IMR-90 (cell line): Measurements from ENCODE around the gene GORASP1. TPM values are rescaled to one million over a fixed set of nuclear protein-coding genes. Genes with fewer than 3 reads are reported as not detected.

Experiments used
- ATAC-seq: fragments of 200-7000 bp; cut with Tn5 transposase; 2 replicates; pipeline ENCODE4 v1.9.1; 2020; ENCODE audit warnings: low read depth, mild to moderate bottlenecking, moderate library complexity
- BruUV-seq: library from RNA; stranded (reverse); fragments of 400-500 nt; replicated peaks from 2 replicates; lab custom pipeline; 2021; lab: Mats Ljungman, UMichigan
- CTCF ChIA-PET: fragments of 300-600 bp; formaldehyde crosslinking; extraction: SDS; loops from one replicate; lab custom pipeline; 2021; ENCODE audit warnings: antibody characterized with exemption; lab: Yijun Ruan, JAX
- POLR2A ChIA-PET: fragments of 300-600 bp; sonication (Branson Sonifier 250); formaldehyde crosslinking; loops from one replicate; lab custom pipeline; 2022; ENCODE audit warnings: antibody characterized with exemption; ENCODE audit not compliant: unreplicated experiment; lab: Charles Lee
- DNase-seq: peaks from one replicate; pipeline ENCODE4 v3.0.0; 2013
- H2AFZ ChIP-seq: replicated peaks from 2 replicates; pipeline ENCODE3; 2013; ENCODE audit warnings: low read length, mild to moderate bottlenecking; ENCODE audit not compliant: poor library complexity
- H2AK5ac ChIP-seq: 2 replicates; pipeline ENCODE4 v1.6.1; 2013; ENCODE audit warnings: low read depth, low read length, inconsistent platforms
- H2AK9ac ChIP-seq: replicated peaks from 2 replicates; pipeline ENCODE3; 2013; ENCODE audit warnings: mild to moderate bottlenecking, low read depth, low read length, moderate library complexity; ENCODE audit not compliant: poor library complexity
- H2BK120ac ChIP-seq: 2 replicates; pipeline ENCODE4 v1.6.1; 2013; ENCODE audit warnings: low read depth, low read length, inconsistent platforms
- H2BK15ac ChIP-seq: 3 replicates; pipeline ENCODE4 v1.6.1; 2013; ENCODE audit warnings: low read depth, low read length, inconsistent platforms
- H2BK20ac ChIP-seq: 2 replicates; pipeline ENCODE4 v1.6.1; 2013; ENCODE audit warnings: low read depth, mild to moderate bottlenecking, inconsistent platforms, low read length, moderate library complexity
- H2BK5ac ChIP-seq: 2 replicates; pipeline ENCODE4 v1.6.1; 2013; ENCODE audit warnings: mild to moderate bottlenecking, low read depth, low read length, inconsistent platforms; ENCODE audit not compliant: poor library complexity, severe bottlenecking
- H3K14ac ChIP-seq: replicated peaks from 2 replicates; pipeline ENCODE4 v1.6.1; 2013; ENCODE audit warnings: low read depth, low read length, inconsistent platforms
- H3K18ac ChIP-seq: 2 replicates; pipeline ENCODE4 v1.6.1; 2013; ENCODE audit warnings: low read depth, low read length, control low read depth
- H3K23ac ChIP-seq: 2 replicates; pipeline ENCODE4 v1.6.1; 2013; ENCODE audit warnings: low read depth, low read length, inconsistent platforms
- H3K27ac ChIP-seq: 2 replicates; pipeline ENCODE4 v1.5.1; 2013; ENCODE audit warnings: mild to moderate bottlenecking, control low read depth, low read length; ENCODE audit not compliant: insufficient read depth
- H3K27me3 ChIP-seq: 2 replicates; pipeline ENCODE4 v1.6.1; 2013; ENCODE audit warnings: low read length; ENCODE audit not compliant: control insufficient read depth, insufficient read depth
- H3K36me3 ChIP-seq: 2 replicates; pipeline ENCODE4 v1.6.1; 2013; ENCODE audit warnings: low read length, mixed read lengths; ENCODE audit not compliant: control insufficient read depth, insufficient read depth
- H3K4ac ChIP-seq: 2 replicates; pipeline ENCODE4 v1.6.1; 2013; ENCODE audit warnings: low read depth, low read length, inconsistent platforms
- H3K4me1 ChIP-seq: 2 replicates; pipeline ENCODE4 v1.6.1; 2013; ENCODE audit warnings: low read length, mixed read lengths; ENCODE audit not compliant: control insufficient read depth, insufficient read depth
- H3K4me2 ChIP-seq: 2 replicates; pipeline ENCODE4 v1.6.1; 2013; ENCODE audit warnings: low read depth, mild to moderate bottlenecking, control low read depth, low read length, moderate library complexity
- H3K4me3 ChIP-seq: 2 replicates; pipeline ENCODE4 v1.5.1; 2013; ENCODE audit warnings: low read depth, mild to moderate bottlenecking, control low read depth, low read length, moderate library complexity; ENCODE audit not compliant: insufficient read depth
- H3K56ac ChIP-seq: 2 replicates; pipeline ENCODE4 v1.6.1; 2013; ENCODE audit warnings: low read length, inconsistent platforms; ENCODE audit not compliant: insufficient read depth; ENCODE audit errors: extremely low read depth
- H3K79me1 ChIP-seq, 2 experiments: 2 replicates each; pipeline ENCODE4 v1.6.1; 2013; ENCODE audit warnings: low read length in 2 of 2, inconsistent platforms in 1 of 2, low read depth in 1 of 2
- H3K9ac ChIP-seq: 2 replicates; pipeline ENCODE4 v1.6.1; 2013; ENCODE audit warnings: low read depth, low read length, control low read depth
- H3K9me1 ChIP-seq: 2 replicates; pipeline ENCODE4 v1.6.1; 2013; ENCODE audit warnings: low read length, inconsistent platforms; ENCODE audit not compliant: insufficient read depth
- H3K9me3 ChIP-seq: 2 replicates; pipeline ENCODE4 v1.6.1; 2013; ENCODE audit warnings: low read length; ENCODE audit not compliant: control insufficient read depth, insufficient read depth
- H4K20me1 ChIP-seq: 2 replicates; pipeline ENCODE4 v1.6.1; 2013; ENCODE audit warnings: low read length, inconsistent platforms; ENCODE audit not compliant: insufficient read depth
- H4K5ac ChIP-seq: 2 replicates; pipeline ENCODE4 v1.6.1; 2013; ENCODE audit warnings: mild to moderate bottlenecking, low read depth, low read length, control low read depth
- H4K8ac ChIP-seq, 2 experiments: 2 replicates each; pipeline ENCODE4 v1.6.1; 2013; ENCODE audit warnings: low read depth in 2 of 2, low read length in 2 of 2, control low read depth in 1 of 2, inconsistent platforms in 1 of 2
- H4K91ac ChIP-seq: 2 replicates; pipeline ENCODE4 v1.6.1; 2013; ENCODE audit warnings: low read depth, low read length, inconsistent platforms; ENCODE audit not compliant: insufficient read depth
- BHLHE40 ChIP-seq: fragments of 150-350 bp; IDR thresholded peaks from 2 replicates; pipeline ENCODE4 v1.6.1; 2016; ENCODE audit warnings: mild to moderate bottlenecking, low read depth, low read length
- CTCF ChIP-seq: conservative IDR thresholded peaks from 2 replicates; pipeline ENCODE4 v1.5.1; 2012; ENCODE audit warnings: mild to moderate bottlenecking, low read depth, low read length, improper control_type of control experiment
- FOS ChIP-seq: fragments of 150-350 bp; IDR thresholded peaks from 2 replicates; pipeline ENCODE4 v1.6.1; 2016; ENCODE audit warnings: low read depth, low read length
- MAFK ChIP-seq: IDR thresholded peaks from 2 replicates; pipeline ENCODE4 v1.6.1; 2012; ENCODE audit warnings: low read depth, low read length, improper control_type of control experiment
- NFE2L2 ChIP-seq: fragments of 150-350 bp; IDR thresholded peaks from 2 replicates; pipeline ENCODE4 v1.6.1; 2016; ENCODE audit warnings: low read depth, mild to moderate bottlenecking, low read length
- POLR2A ChIP-seq: IDR thresholded peaks from 2 replicates; pipeline ENCODE4 v1.6.1; 2012; ENCODE audit warnings: mild to moderate bottlenecking, low read depth, low read length
- RAD21 ChIP-seq: IDR thresholded peaks from 2 replicates; pipeline ENCODE4 v1.6.1; 2012; ENCODE audit warnings: low read length, improper control_type of control experiment
- RCOR1 ChIP-seq: IDR thresholded peaks from 2 replicates; pipeline ENCODE4 v1.6.1; 2012; ENCODE audit warnings: mild to moderate bottlenecking, low read length, improper control_type of control experiment; ENCODE audit not compliant: insufficient replicate concordance
- WGBS, 2 experiments: methylation state at CpG; one replicate each; pipeline versions ENCODE4 v1.1.5 to v1.1.7; 2013; ENCODE audit warnings: missing lambda C conversion rate in 2 of 2; ENCODE audit not compliant: insufficient read length in 1 of 2; ENCODE audit errors: extremely low coverage in 2 of 2; 5-methylcytosine and 5-hydroxymethylcytosine counted together
- dilution Hi-C: fragments of 300-500 bp; cut with HindIII; formaldehyde crosslinking; loops from one replicate; pipeline ENCODE4 v1.14.3; 2018; ENCODE audit warnings: low sequenced_read_pairs; ENCODE audit not compliant: unreplicated experiment
- in situ Hi-C: fragments of 300-500 bp; cut with MboI; formaldehyde crosslinking; loops from 3 replicates; pipeline ENCODE4 v1.14.3; 2019; ENCODE audit warnings: low sequenced_read_pairs, inconsistent platforms, mixed read lengths
- intact Hi-C: fragments of 100-400 bp; cut with micrococcal nuclease; formaldehyde crosslinking; loops from 2 replicates; pipeline ENCODE4 v1.10.0; 2022
- polyA plus RNA-seq, 3 experiments: library from polyadenylated mRNA; depleted of rRNA; stranded (reverse); fragments of >200 nt; gene quantifications; 2 replicates each; pipeline ENCODE4 v1.2.3, GENCODE V29; 2012; ENCODE audit warnings: low replicate concordance in 1 of 3
- total RNA-seq: library from RNA; depleted of rRNA; stranded (reverse); fragments of >200 nt; gene quantifications from 2 replicates; pipeline ENCODE4 v1.2.3, GENCODE V29; 2012
- TF ChIP-seq, protein P1 (sequence below): fragments of 150-350 bp; IDR thresholded peaks from 2 replicates; pipeline ENCODE4 v1.6.1; 2017; ENCODE audit warnings: mild to moderate bottlenecking, antibody characterized with exemption, low read length, low read depth
- TF ChIP-seq, protein P2 (sequence below): fragments of 150-350 bp; IDR thresholded peaks from 2 replicates; pipeline ENCODE4 v1.6.1; 2016; ENCODE audit warnings: low read depth, mild to moderate bottlenecking, low read length, moderate library complexity, borderline replicate concordance

GORASP1 gene
- total and polyA plus RNA-seq, 2 of the 4 experiments (the other 2 are of a cell fraction), result 35.0 to 56.6 TPM

DNA sequence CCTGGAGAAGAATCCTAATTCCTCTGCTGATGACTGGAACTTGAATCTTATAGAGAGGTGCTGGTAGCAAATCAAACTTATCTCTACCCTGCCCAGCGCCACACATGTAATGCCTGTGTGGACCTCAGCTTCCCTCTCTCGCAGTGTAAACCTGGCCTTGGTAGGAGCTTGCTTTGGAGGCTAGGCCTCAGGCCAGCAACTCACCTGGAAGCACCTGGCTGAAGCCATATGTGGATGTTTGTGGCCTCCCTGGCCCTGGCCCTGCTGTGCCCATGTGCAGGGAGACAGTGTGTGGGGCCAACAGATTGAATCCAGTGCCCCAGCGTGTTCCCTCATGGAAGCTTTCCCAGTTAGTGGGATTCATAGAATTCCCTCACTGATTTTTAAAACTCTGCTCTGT, 8.4 kb upstream of the GORASP1 start:
- no peak overlapping the region for H2AFZ ChIP-seq
- no peak overlapping the region for H3K27ac ChIP-seq
- in situ Hi-C loops, result no loop called here
- H3K4me3 ChIP-seq, result no peak overlapping the region
- H4K91ac ChIP-seq, result no peak overlapping the region
- no peak overlapping the region for H3K9ac ChIP-seq
- BruUV-seq, result no TSS peak
- no peak overlapping the region for H4K5ac ChIP-seq
- dilution Hi-C loops, result no loop called here
- H2BK120ac ChIP-seq, result no peak overlapping the region
- no peak overlapping the region for H2BK5ac ChIP-seq
- H3K9me1 ChIP-seq, result no peaks in the 10 kb centered on the region; the same call in 1 of the 2 replicates
- no peak for TF ChIP-seq POLR2A
- no peak for TF ChIP-seq MAFK
- TF ChIP-seq CTCF, result no peak
- TF ChIP-seq RCOR1, result no peak
- no peak for TF ChIP-seq FOS
- TF ChIP-seq, protein P1, sequence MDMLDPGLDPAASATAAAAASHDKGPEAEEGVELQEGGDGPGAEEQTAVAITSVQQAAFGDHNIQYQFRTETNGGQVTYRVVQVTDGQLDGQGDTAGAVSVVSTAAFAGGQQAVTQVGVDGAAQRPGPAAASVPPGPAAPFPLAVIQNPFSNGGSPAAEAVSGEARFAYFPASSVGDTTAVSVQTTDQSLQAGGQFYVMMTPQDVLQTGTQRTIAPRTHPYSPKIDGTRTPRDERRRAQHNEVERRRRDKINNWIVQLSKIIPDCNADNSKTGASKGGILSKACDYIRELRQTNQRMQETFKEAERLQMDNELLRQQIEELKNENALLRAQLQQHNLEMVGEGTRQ, result no peak
- TF ChIP-seq, protein P2, sequence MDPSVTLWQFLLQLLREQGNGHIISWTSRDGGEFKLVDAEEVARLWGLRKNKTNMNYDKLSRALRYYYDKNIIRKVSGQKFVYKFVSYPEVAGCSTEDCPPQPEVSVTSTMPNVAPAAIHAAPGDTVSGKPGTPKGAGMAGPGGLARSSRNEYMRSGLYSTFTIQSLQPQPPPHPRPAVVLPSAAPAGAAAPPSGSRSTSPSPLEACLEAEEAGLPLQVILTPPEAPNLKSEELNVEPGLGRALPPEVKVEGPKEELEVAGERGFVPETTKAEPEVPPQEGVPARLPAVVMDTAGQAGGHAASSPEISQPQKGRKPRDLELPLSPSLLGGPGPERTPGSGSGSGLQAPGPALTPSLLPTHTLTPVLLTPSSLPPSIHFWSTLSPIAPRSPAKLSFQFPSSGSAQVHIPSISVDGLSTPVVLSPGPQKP, result no peak
- TF ChIP-seq BHLHE40, result no peak
- no peak for TF ChIP-seq NFE2L2
- no peak for TF ChIP-seq RAD21
- H2BK15ac ChIP-seq, result no peak overlapping the region
- H2AK9ac ChIP-seq, result no peak overlapping the region
- ChIA-PET CTCF (interaction anchor here (0.7 to 1.2 kb wide), 3 partner anchors 10 to 51 kb away, joined by 3 to 11 read pairs (median 4); no protein-coding TSS in a partner anchor), POLR2A (interaction anchor here (0.6 kb wide), 3 partner anchors 9 to 420 kb away, joined by 3 read pairs; no protein-coding TSS in a partner anchor)
- no peak overlapping the region for H3K4ac ChIP-seq
- no peak for ATAC-seq
- H2BK20ac ChIP-seq, result no peak overlapping the region
- H3K14ac ChIP-seq, result no peak overlapping the region
- no peaks in the 10 kb centered on the region for H3K79me1 ChIP-seq
- no peak overlapping the region for H4K8ac ChIP-seq
- H3K36me3 ChIP-seq, result no peaks in the 10 kb centered on the region; the same call in 1 of the 2 replicates
- H3K4me1 ChIP-seq, result no peaks in the 10 kb centered on the region
- H3K4me2 ChIP-seq, result no peak overlapping the region
- no peak overlapping the region for H3K56ac ChIP-seq
- no peak overlapping the region for H3K23ac ChIP-seq
- DNase-seq, result no peak
- no peak overlapping the region for H3K18ac ChIP-seq
- WGBS, 2 experiments, result no CpG with 5 or more reads among the region's 3 CpGs
- no peaks in the 10 kb centered on the region for H3K27me3 ChIP-seq
- intact Hi-C loops, result no loop called here
- no peaks in the 10 kb centered on the region for H3K9me3 ChIP-seq
- H2AK5ac ChIP-seq, result no peak overlapping the region
- H4K20me1 ChIP-seq, result no peaks in the 10 kb centered on the region
